Umbilical cord (tissue), 2 donors: ENCODE results near the gene ATP8A1. TPM values are rescaled to one million over a fixed set of nuclear protein-coding genes. Genes with fewer than 3 reads are reported as not detected.
"Not testable (repeated sequence)": the region's sequence is repeated elsewhere in the genome, so short reads cannot be mapped to it uniquely, and the experiment has no call there.

Source experiments
- DNase-seq: peaks from one replicate; pipeline ENCODE4 v3.0.0-alpha.2; 2015; ENCODE audit warnings: low spot score
- total RNA-seq: library from RNA; depleted of rRNA; stranded (reverse); fragments of >200 nt; gene quantifications from one replicate; pipeline ENCODE4 v1.2.3, GENCODE V29; 2014; ENCODE audit warnings: low replicate concordance; ENCODE audit not compliant: insufficient read depth

The ATP8A1 gene
- total RNA-seq, 1 donor from 2014 or later, result 14.7 TPM

DNA sequence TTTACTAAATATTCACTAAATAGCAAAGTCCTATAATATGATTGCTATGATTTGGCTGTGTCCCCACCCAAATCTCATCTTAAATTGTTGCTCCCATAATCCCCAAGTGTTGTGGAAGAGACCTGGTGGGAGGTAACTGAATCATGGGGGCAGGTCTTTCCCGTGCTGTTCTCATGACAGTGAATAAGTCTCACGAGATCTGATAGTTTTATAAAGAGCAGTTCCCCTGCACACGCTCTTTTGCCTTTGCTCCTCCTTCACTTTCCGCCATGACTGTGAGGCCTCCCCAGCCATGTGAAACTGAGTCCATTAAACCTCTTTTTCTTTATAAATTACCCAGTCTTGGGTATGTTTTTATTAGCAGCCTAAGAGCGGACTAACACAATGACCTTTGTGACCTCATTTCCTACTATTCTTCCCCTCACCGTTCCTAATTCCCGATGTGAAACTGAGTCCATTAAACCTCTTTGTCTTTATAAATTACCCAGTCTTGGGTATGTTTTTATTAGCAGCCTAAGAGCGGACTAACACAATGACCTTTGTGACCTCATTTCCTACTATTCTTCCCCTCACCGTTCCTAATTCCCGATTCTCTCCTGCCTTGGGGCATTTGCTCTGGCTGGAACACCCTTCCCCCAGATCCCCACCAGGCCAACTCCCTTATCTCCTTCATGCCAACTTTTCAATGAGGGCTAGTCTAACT is 4.2 kb downstream of the ATP8A1 start:
- DNase-seq, result not testable (repeated sequence)

DNA sequence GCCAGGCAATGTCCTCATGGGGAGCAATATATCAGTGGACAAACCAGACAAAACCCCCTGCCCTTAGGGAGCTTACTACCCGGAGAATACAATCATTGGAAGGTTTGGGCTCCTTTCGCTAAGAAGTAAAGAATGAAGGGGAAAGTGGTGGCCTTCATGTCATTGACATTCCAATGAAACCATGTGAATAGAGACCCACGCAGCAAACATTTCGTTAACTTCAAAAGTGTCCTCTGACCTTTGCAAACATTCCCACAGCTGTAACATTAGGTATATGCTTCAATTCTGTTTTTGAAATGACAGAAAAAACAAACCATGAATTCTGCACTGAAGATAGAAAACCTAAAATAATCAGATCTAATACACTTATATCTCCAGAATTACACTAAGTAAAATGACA is 7.0 kb downstream of the ATP8A1 start:
- no peak for DNase-seq

DNA sequence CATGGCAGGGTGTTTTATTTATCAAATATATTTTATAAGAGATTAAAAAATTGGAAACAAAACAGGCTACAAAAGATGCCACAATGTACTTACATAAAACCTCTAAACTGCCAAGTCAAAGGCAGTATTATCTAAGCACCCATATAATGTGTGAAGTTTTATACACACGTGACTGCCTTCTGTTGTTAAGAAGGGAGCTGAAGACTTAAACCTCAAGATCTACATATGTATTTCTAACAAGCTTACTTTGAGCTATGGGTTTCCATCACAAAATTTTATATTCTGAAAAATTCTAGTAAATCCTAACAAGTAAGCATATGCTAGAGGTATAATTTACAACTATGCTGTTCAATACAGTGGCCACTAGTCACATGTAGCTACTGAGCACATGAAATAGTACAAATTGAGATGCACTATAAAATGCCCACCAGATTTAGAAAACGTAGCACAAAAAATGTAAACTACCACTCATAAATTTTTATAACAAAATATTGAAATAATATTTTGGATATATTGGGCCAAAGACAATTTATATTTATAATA is 9.8 kb downstream of the ATP8A1 start:
- DNase-seq, result no peak

DNA sequence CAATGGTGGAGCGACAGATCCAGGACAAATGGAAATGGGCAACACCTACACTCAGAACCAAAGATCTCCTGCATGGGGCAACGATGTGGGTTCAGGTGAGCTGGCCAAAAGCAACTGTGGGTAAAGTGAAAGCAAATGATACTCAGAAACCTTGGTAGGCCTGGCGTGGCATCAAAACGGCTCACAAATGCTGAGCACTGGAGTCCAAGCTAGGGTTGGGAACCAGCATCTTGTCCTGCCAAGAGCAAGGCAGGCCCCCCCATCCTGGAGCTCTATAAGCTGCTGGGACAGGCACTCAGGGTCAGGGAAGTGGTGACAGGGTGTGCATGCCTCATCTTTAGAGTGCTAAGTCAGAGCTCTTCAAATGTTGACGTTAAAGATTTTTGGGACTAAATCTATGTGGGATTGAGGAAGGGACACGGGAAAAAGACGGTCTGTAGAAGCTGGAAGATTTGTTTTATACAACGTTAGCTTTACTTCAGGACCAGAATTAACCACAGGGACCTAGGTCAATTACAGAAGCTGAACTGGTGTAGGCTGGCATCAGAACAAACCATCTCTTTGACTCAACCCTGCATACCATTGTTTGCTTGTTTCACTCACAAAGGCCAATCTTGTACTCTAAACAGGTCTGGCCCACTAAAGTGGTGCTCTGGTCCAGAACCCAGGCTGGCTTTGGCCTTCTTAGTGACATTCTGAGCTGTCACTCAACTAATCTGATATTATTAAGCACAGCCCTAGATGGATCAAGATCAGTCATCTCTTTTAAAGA is 10.7 kb downstream of the ATP8A1 start:
- no peak for DNase-seq

DNA sequence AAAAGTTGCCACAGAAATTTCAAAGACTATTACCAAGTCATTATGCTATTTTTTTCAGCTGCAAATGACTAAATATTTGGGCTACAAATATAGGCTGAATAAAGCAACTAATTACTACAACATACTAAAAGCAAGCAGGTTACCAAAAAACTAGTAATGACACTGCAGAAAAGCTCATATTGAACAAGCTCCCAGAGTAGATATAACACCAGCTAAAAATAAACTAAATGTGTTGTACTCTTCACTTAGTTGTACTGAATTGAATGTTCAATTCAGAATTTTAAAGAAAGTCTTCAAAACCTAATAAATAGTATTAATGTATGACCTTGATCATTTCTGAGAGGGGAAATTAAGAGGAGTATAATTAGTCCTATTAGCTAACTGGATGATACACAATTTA is 12.0 kb downstream of the ATP8A1 start:
- no peak for DNase-seq

DNA sequence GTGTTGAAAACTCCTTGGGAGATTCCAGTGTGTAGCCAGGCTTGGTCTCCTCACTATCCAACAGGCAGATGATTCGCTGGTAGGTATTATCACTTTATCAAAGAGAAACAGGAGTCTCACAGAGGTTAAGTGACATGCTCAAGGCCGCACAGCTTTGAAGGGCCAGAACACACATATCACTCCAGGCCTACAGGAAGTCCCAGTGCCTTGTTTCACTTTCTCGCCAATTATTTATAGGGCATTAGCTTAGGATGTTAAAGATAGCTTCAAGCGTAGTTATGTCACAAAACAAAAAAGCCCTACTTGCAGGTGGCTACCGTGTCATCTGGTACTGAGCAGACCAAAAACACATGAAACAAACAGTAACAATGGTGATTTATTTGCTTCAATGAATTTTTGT is 13.2 kb downstream of the ATP8A1 start:
- no peak for DNase-seq

DNA sequence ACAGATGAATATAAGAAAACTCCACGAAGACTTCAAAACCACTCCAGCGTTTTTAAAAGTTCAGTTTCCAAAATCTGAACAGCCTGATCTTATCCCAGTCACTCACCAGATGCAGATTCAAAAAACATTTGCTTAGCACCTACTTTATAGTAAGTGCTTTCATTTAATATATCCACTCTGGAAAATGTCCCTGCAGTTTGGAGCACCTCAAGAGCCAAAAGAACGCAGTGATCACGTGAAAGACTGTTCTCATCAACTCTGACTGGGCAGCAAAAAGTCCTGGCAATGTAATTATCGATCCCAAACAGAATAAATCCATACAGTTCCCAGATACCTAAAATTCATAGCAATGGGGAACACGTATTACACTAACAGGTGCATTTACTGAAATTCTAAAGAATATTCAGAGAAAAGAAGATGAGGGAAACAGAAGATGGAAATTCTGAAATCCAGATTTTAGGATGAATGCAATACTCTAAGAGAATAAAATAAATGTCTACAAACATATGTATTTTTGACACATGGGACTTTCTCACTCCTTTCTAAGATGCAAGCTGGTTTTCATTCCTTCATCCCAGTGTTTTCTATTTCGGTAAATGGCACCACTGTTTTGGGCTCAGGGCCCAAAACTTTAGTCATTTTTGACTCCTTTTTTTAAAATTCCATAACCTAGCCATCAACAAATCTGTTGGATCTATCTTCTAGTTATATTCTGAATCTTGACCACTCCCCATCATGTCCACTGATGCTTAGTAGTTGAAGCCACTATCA is 13.9 kb downstream of the ATP8A1 start:
- no peak for DNase-seq

DNA sequence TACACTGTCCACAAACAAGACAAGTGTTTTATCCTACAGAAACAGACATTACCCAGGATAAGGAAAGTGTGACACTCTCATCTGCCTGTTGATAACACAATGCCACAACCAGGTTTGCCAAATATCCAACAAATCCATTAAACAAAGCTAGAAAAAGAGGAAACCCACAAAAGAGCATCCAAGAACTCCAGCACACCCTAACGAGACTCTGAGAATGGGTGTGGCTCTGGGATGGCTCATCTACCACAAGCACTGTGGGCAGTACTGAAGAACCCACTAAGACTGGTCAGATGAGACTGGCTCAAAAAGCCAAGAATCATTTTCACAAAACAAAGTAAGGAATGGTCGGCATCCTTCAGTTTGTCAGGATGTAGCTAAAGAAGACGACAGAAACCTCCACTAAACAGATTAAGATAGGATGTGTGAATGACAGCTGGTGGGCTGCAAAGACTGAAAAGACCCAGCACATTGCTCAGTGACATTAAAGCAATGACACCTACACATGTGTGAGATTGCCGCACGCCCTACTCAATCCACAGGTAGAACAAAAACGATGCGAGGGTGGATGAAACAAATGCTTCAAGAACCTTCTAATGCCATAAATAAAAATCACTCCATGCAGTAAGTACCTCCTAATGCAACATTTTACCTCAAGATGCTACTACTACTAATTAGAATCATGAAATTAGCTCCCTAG is 14.7 kb downstream of the ATP8A1 start:
- DNase-seq, result no peak

DNA sequence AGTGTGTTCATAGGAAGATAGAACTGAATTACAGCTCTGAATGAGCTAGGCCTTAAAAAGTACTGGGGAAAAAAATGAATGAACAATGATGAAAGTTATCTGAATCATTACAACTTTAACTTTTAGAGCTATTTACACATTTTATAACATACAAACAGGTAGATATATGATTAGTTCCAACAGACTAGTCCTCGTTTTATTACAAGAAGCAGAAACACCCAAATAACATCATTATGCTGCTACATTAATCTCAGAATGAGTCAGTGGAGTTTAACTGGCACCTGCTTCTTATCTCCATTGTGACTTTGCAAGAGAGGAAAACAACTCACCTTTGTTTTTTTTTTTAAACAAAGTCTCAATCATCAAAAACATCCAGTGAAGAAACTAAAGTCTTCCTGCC is 15.2 kb downstream of the ATP8A1 start:
- DNase-seq, result no peak

DNA sequence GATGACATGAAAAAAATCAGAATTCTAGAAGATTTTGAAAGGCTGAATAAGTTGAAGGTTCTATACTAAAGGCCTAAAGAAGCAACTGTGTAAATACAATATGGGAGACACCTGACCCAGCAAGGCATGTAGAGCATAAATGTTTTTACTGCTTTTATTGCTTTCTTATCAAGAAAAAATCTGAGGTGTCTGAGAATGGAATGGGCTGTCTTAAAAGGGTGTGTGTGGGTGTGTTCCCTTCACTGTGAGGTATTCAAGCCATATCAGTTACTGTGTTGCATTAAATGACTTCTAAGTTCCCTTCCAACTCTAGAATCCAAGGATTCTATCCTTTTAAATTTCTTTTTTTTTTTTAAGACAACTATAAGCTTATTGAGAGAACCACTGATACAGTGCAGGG is 15.7 kb downstream of the ATP8A1 start:
- DNase-seq, result no peak

DNA sequence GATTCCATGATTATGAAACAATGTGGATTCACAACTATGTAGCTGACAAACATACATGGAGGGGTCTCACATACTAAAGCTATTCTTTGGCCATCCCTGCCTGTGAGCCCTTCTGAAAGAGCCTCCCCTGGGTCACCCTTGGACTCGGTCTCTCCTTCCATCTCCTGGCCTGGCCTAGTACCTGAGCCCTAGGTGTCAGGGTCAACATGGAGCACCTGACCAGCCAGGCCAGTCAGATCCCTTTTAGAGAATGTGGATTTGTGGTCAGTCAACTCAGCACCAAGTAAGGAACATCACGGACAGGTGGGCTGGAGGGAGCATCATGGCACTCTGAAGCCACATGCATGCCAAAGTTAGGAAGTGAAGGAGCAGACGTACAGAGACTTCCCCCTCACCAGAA is 16.3 kb downstream of the ATP8A1 start:
- DNase-seq, result no peak

DNA sequence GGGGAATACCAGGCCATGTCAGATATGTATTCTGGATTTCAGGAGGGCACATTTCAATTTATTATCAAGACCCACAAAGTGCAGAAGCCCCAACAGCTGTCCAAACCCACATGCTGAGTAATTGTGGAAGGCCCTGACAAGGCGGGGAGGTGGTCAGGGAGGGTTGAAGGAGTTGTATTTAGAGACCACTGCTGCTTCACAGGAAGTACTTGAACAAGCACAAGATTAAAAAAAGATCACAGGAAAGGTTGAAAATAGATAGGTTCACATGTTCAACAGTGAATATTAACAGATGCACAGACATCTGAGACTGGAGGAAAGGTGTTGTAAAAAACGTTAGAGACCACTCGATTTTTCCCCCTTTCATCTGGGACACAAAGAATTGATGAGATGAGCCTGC is 17.9 kb downstream of the ATP8A1 start:
- no peak for DNase-seq

DNA sequence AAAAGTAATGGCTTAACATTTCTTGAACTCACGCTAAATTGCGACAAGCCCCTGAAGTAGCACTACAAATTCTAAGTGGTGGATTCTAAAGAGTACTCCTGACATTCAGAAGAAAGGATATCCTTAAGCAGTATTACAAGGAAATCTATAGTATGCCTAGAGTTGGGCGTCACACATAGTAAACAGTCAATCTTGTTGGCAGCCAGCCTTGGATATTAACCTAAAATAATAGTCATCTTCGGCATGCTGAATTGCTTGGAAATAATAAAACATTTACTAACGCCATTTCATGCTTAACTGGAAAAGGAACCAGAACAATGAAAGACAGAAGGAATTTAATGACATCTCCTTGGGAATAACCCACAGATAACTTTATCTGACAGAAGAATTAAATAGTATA is 18.6 kb downstream of the ATP8A1 start:
- DNase-seq, result peak; percentile 7

DNA sequence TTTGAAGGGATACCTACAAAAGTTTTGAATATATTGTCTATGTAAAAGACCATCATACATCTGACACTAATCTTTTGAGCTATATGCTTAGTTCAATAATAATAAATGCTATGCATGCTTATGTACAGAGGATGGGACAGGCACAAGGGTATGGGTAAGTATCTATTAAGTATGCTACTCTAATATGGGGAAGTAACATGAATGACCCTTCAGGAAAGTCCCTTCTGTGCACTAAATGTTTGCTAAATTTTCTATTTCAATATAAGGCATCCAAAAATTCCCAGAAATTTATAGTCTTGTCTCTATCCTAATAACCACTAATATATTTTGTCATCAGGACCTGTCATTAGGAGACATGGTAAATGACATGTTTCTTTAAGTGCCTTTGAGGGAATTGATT is 19.0 kb downstream of the ATP8A1 start:
- no peak for DNase-seq

DNA sequence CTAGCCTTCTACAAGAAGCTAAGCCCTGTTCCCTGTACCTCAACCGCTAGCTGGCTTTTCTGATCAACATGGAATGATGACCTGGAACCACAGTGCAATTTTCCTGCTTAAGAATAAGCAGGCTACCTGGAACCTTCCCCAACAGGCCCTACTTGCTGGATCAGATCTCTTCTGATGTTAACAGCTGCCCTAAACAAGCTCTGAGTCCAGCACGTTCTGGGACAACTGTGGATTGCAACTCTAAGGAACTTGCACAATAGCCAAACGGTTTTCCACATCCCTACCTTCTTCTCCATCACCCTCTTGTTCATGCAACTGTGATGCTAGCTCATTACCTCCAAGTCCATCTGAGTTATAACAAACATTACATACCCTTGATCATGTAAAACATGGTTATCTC is 19.8 kb downstream of the ATP8A1 start:
- no peak for DNase-seq

DNA sequence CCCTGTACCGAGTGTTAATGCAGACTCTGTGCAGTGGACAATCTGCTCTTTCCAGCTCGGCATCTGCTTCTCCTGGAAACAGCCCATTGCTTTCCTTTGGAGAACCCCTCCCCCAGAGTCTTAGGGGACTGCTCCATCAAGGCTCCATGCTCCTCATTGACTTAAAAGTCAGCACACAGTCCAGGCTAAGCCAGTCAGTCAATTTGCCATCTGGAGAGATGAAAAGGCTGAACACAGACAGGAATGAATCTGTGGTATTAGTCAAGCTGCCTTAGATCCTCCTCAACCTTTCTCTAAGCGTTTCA is 20.3 kb downstream of the ATP8A1 start:
- peak; percentile 61 for DNase-seq

DNA sequence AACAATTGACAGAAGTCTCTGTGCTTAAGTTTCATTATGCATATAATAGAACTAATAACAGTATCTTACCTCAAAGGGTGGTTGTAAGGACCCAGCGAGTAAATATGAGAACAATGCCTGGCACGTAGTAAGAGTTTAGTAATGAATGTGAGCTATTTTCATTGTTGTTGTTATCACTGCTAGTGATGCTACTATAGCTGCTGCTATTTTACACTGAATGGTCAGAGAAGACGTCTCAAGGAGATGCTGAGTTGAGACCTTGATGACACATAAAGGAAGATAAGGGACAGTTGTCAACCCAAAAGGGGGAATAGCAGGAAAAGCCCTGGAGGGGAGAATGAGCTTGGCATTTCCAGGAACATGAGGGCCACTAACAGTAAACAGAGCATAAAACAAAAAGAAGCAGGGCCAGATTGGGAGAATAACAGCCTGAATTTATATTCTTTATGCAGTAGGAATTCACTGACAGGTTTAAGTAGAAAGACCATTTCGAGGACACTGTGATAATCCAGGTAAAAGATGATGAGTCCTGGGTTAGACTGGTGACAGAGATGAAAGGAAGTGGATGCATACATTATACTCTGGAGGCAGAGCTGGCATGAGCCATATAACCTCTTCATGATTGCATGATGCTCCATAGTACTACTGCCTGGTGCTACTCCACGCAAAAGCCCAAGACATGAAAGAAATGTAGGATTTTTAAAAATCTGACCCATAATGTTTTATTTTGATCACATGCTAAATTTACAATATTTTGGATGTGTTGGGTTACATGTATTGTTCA is 23.1 kb downstream of the ATP8A1 start:
- no peak for DNase-seq

DNA sequence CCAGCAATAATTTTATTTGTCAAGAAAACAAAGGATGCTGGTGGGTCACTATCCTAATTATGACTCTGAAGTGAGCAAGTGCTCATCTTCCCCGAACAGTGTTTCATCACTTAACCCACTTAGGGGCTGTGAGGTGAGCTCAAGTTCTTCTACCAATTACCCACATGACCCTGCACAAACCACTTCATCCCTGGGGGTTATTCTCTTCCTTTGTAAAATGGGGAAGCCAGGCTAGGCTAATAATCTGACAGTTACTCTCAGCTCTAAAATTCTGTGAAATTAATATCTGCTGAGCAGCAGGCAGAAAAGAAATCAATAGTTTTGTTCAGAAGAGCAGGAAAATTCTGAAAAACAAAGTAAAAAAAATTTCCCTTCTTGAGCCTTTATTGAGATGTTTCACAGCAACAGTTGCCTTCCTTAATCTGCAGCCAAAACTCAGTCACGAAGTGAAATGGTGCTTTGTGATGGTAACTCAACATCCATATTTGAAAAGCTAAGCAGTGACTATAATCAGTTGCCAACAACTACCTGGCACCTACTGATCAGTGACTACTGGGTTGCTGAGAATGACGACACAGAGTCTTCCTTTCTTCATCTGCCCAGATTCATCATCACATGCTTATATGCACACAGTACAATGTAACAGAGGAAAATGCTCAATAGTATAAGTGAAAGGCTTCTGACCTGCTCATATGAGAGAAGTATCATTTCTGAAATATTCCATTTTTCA is 24.1 kb downstream of the ATP8A1 start:
- no peak for DNase-seq

DNA sequence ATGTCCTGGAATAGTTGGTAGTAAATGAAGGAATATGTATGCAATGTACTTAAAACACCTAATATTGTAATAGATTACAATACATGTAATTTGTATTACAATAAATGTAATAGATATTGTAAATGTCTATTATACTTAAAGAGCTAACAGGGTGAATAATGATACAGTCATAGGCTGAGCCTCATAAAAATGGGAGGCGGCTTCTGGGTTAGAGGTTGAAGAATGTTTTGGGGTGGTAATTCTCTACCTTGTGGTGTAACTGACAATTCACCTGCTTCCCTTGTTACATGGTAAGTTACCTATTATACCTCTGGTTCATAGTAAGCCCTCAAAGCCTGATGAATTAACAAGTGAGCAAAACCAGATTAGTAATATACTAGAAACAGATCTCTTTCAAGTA is 26.0 kb downstream of the ATP8A1 start:
- no peak for DNase-seq

DNA sequence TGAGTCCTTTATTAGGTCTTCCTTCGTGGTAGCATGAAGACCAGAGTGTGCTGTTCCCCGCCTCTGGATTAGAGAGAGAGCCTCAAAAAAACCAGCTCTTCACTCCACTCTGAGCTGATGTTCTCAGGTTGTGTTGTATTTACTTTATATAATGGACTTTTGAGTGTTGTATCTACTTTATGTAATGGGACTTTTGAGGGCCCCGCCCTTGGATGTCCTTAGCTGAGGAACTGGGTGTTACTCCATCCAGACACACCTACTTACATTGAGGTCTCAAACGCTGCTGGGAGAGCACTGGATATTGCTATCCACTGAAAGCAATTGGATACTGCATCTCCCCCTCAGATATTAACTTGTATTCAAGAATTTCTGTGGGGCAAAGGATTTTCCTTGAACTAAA is 28.2 kb downstream of the ATP8A1 start:
- DNase-seq, result no peak
